ENCODE results near the gene IL1RN. TPM values are rescaled to one million over a fixed set of nuclear protein-coding genes. Genes with fewer than 3 reads are reported as not detected.

The IL1RN gene
- total RNA-seq, 1 donor: 1.1 TPM

DNA sequence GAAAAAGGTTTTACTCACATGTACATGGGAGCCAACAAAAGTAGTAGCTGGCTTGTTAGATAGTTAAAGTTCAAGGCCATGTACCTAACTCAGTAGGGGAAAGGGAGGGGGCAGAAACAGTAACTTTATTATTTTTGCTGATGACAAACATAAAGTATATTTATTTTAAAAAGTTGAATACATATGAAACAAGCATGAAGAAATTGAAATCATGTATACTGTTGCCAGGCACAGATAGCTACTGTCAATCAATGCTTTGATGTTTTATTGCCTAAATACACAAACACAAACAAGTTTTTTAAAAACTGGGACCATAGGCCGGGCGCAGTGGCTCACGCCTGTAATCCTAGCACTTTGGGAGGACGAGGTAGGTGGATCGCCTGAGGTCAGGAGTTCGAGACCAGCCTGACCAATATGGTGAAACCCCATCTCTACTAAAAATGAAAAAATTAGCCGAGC, 38.8 kb downstream of the IL1RN start:
- TF ChIP-seq, protein P1, sequence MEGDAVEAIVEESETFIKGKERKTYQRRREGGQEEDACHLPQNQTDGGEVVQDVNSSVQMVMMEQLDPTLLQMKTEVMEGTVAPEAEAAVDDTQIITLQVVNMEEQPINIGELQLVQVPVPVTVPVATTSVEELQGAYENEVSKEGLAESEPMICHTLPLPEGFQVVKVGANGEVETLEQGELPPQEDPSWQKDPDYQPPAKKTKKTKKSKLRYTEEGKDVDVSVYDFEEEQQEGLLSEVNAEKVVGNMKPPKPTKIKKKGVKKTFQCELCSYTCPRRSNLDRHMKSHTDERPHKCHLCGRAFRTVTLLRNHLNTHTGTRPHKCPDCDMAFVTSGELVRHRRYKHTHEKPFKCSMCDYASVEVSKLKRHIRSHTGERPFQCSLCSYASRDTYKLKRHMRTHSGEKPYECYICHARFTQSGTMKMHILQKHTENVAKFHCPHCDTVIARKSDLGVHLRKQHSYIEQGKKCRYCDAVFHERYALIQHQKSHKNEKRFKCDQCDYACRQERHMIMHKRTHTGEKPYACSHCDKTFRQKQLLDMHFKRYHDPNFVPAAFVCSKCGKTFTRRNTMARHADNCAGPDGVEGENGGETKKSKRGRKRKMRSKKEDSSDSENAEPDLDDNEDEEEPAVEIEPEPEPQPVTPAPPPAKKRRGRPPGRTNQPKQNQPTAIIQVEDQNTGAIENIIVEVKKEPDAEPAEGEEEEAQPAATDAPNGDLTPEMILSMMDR (IDR thresholded peaks at IDR 0.05; ENCODE audit: insufficient read depth, low read length): no peak
- no peak overlapping the region for H3K4me3 ChIP-seq (ENCODE audit: low read depth, low read length)
- no peak for DNase-seq (ENCODE audit: low read depth)

DNA sequence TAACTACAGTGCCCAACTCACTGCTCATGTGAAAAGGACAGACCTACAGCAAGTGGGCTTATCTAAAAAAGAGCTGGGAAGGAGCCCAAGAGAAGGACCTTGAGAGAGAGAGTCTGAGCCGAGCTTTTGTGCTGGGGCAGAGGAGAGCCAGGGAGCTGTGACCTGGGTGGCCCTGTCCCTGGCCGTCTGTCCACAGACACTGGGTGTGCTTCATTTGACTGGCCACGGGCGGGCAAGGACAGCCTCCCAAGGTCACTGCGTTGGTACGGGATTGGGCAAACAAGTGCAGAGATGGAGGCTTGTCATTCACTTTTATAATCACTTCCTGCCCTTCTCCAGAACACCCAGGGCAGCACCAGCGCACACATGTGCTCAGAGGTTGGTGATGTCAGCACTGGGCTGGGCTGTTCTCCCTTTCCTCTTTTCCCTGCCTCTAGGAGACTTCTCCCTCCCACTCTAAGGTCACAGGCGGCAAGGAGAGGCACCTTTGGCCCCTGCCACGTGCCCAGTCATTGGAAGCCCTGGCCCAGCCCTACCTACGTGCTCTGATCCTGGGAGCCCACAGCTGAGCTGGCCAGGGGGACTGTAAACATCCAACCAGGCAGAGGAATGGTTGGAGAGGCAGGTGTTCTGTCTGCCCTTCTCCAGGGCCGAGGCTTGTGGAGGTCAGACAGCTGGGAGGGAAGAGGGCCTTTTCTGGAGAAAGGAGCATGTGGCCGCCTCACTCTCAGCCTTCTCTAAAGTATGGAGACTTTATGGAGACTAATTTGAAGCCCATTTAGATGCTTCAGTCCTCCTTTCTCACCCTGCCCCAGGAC, 39.9 kb downstream of the IL1RN start:
- DNase-seq (ENCODE audit: low read depth): no peak
- TF ChIP-seq, protein P1 (IDR thresholded peaks at IDR 0.05; ENCODE audit: insufficient read depth, low read length): no peak
- no peak overlapping the region for H3K4me3 ChIP-seq (ENCODE audit: low read depth, low read length)

DNA sequence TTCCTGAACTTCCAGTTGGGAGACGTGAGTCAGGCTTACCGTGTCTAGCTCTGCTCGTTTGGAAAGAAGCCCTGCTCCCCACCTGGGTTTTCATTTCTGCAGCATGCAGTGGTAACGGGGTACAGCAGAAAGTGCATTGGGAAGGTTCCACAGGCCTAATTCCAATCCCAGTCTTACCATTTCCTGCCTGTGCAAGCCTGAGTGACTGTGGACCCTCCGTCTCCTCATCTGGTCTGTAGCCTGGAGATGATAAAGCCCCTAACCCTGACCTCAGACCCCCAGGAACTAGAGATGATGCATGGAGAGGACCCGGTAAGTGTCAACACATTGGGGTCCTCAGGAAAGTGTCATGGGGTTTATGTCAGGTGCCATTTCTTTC, 40.6 kb downstream of the IL1RN start:
- H3K4me3 ChIP-seq (ENCODE audit: low read depth, low read length): no peak overlapping the region
- TF ChIP-seq, protein P1 (IDR thresholded peaks at IDR 0.05; ENCODE audit: insufficient read depth, low read length): no peak
- no peak for DNase-seq (ENCODE audit: low read depth)

DNA sequence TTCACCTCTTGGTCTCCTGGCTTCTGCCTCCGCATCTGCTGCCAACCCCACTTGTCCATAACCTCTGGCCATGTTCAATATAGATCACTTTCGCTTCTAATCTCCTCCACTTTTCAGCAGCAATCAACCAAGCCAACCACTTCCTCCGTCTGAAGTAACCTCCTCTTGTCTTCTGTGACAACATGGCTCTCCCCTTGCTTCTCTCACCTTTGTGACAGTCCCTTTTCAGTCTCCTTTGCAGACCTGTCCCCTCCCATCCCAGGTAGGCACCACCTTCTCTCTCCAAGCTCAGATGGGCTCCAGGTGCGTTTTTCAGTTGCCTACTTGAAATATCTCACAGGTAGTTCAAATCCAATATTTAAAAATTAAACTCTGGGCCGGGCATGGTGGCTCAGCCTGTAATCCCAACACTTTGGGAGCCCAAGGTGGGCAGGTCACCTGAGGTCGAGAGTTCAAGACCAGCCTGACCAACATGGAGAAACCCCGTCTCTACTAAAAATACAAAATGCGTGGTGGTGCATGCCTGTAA, 41.7 kb downstream of the IL1RN start:
- DNase-seq (ENCODE audit: low read depth): no peak
- no peak overlapping the region for H3K4me3 ChIP-seq (ENCODE audit: low read depth, low read length)
- TF ChIP-seq, protein P1 (IDR thresholded peaks at IDR 0.05; ENCODE audit: insufficient read depth, low read length): no peak

DNA sequence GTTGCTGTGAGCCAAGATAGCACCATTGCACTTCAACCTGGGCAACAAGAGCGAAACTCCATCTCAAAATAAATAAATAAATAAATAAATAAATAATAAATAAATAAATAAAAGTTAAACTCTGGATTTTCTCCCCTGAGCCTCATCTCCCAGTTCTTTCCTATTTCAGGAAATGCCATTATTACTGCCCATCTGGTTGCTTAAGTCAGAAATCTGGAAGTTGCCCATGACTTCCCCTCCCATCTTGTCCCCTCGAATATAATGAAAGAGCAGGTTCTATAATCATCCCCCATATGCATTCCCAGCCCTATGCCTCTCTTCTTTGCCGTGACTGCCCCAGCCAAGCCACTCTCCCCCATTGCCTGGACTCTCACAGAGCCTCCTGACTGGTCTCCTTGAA, 42.2 kb downstream of the IL1RN start:
- H3K4me3 ChIP-seq (ENCODE audit: low read depth, low read length): no peak overlapping the region
- no peak for DNase-seq (ENCODE audit: low read depth)
- TF ChIP-seq, protein P1 (IDR thresholded peaks at IDR 0.05; ENCODE audit: insufficient read depth, low read length): no peak

DNA sequence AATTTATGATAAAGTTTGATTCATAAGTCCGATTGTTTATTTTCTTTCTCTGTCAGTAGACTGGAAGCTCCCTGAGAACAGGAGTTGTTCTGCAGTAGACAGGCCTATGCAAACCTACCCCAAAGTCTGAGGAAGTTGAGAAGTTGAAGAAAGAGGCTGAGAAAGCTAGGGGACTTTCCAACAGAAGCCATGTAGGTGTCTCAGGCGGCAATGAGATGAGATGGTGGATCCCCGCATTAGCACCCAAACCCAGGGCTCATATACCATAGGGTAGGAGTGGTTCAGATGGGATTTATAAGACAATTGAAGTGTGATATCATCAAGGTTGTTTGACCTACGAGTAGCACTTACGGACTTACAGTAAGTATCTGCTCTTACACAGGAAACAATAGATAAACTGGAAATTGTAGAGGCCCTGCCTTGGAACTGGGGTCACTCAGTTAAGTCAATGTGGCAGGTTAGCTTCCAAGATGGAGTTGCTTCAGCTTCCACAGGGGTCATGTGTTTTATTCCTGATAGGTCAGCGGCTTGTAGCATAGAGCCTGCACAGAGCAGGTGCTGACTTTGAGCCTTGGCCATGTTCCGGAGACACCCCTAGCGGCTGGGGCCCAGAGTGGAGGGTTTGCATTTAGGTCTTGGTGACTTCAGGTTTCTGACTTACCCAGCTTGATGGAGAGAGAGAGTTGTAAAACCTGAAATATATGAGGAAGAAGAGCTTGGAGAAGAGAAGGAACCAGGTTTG, 44.1 kb downstream of the IL1RN start:
- DNase-seq (ENCODE audit: low read depth): no peak
- TF ChIP-seq, protein P1 (IDR thresholded peaks at IDR 0.05; ENCODE audit: insufficient read depth, low read length): no peak
- no peak overlapping the region for H3K4me3 ChIP-seq (ENCODE audit: low read depth, low read length)
